Transverse colon (tissue), 4 donors: ENCODE measurements around the gene CIPC. TPM values are rescaled to one million over a fixed set of nuclear protein-coding genes. Genes with fewer than 3 reads are reported as not detected.
A peak's percentile ranks its signal among the peaks of the same experiment; 100 is the strongest.

ENCODE experiments used
- DNase-seq: peaks from one replicate; pipeline ENCODE4 v3.0.0-alpha.2; 2019
- H3K27ac ChIP-seq, 4 donors: fragments of 200-600 bp; sonication (generic); 2 replicates each; pipeline ENCODE4 v1.5.1; 2016 to 2018; ENCODE audit warnings: inconsistent platforms in 4 of 4
- H3K27me3 ChIP-seq: fragments of 200-600 bp; sonication (generic); 2 replicates; pipeline ENCODE4 v1.5.1; 2017; ENCODE audit warnings: inconsistent platforms
- H3K36me3 ChIP-seq, 4 donors: fragments of 200-600 bp; sonication (generic); 2 replicates each; pipeline ENCODE4 v1.5.1; 2017 to 2019; ENCODE audit warnings: inconsistent platforms in 4 of 4
- H3K4me1 ChIP-seq, 4 donors: fragments of 200-600 bp; sonication (generic); 2 replicates each; pipeline ENCODE4 v1.5.1; 2017 to 2020; ENCODE audit warnings: inconsistent platforms in 4 of 4
- H3K4me3 ChIP-seq, 4 donors: fragments of 200-600 bp; sonication (generic); 1 replicate in 1 of 4; 2 replicates in 3 of 4; pipeline versions ENCODE4 v1.5.1 to v1.6.1; 2017 to 2019; ENCODE audit warnings: inconsistent platforms in 4 of 4
- H3K9me3 ChIP-seq, 2 donors: fragments of 200-600 bp; sonication (generic); 2 replicates each; pipeline ENCODE4 v1.5.1; 2017 to 2019; ENCODE audit warnings: inconsistent platforms in 2 of 2
- EP300 ChIP-seq: sonication (generic); formaldehyde crosslinking; IDR thresholded peaks from one replicate; pipeline ENCODE4 v1.6.1; 2017; ENCODE audit warnings: antibody characterized with exemption, low read depth
- POLR2A ChIP-seq: fragments of 450-650 bp; IDR thresholded peaks from one replicate; pipeline ENCODE4 v1.6.1; 2016; ENCODE audit warnings: antibody characterized with exemption, mild to moderate bottlenecking, moderate library complexity
- POLR2AphosphoS5 ChIP-seq, 3 donors: sonication (generic); formaldehyde crosslinking; IDR thresholded peaks; one replicate each; pipeline ENCODE4 v1.6.1; 2016; ENCODE audit warnings: antibody characterized with exemption in 3 of 3
- WGBS, 2 donors: methylation state at CpG; one replicate each; pipeline ENCODE4 v1.1.5; 2018; ENCODE audit warnings: low coverage in 1 of 2; 5-methylcytosine and 5-hydroxymethylcytosine counted together
- in situ Hi-C, 4 donors: fragments of 200-750 bp; cut with MboI; loops; one replicate each; pipeline versions ENCODE4 v1.15.0 to v1.15.1; 2017; ENCODE audit warnings: low sequenced_read_pairs in 3 of 4, low pct_ligation_motif_present in 1 of 4, low pct_unique_long_range_greater_than_20kb in 1 of 4
- intact Hi-C: fragments of 100-400 bp; cut with DNase I; formaldehyde crosslinking; loops from one replicate; pipeline ENCODE4 v1.15.1; 2023; ENCODE audit warnings: low total_unique reads
- total RNA-seq, 4 donors: library from RNA; depleted of rRNA; stranded (reverse); fragments of >200 nt; gene quantifications; one replicate each; pipeline ENCODE4 v1.1.0, GENCODE V29; 2016
- TF ChIP-seq, protein P1 (sequence below), 5 experiments: fragments of 200-600 bp in 3 of 5; fragments of 450-650 bp in 2 of 5; sonication (generic) in 3 of 5; IDR thresholded peaks; 1 replicate in 2 of 5; 2 replicates in 3 of 5; pipeline ENCODE4 v1.5.1; 2016 to 2017; ENCODE audit warnings: antibody characterized with exemption in 5 of 5, inconsistent platforms in 3 of 5, mild to moderate bottlenecking in 2 of 5, moderate library complexity in 1 of 5

The CIPC gene
- total RNA-seq, 4 donors from 2014 or later, result 30.8 to 97.1 (median 67.8) TPM

DNA sequence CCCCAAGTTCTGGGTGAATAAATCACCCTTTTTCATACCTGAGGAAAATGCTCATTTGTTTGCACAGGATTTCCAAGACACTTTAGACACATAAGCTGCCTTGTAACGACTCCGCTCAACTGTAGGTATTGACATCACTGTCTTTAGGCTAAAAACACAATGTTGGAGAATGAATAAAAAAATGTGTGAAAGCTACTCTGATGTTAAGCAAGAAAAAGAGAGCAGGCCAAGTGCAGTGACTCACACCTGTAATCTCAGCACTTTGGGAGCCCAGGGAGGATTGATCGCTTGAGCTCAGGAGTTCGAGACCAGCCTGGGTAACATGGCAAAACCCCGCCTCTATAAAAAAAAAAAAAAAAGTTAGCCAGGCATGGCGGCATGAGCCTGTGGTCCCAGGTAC lies 11.1 kb upstream of the CIPC start:
- WGBS, 2 donors, result 89 to 96% methylated on average over 3 to 6 of the region's 6 CpGs
- Histone ChIP-seq H3K4me1 (peaks cover 0 to 18% (median 0%) of the 10 kb centered on the region in 4 donors), H3K9me3 (peaks cover 9 to 15% of the 10 kb centered on the region in 2 donors), H3K27me3 (no peaks in the 10 kb centered on the region), H3K27ac (no peak overlapping the region), H3K36me3 (no peaks in the 10 kb centered on the region), H3K4me3 (no peak overlapping the region)
- intact Hi-C loops (no loop called here), in situ Hi-C loops (no loop called here)
- no peak for DNase-seq
- TF ChIP-seq, protein P1, sequence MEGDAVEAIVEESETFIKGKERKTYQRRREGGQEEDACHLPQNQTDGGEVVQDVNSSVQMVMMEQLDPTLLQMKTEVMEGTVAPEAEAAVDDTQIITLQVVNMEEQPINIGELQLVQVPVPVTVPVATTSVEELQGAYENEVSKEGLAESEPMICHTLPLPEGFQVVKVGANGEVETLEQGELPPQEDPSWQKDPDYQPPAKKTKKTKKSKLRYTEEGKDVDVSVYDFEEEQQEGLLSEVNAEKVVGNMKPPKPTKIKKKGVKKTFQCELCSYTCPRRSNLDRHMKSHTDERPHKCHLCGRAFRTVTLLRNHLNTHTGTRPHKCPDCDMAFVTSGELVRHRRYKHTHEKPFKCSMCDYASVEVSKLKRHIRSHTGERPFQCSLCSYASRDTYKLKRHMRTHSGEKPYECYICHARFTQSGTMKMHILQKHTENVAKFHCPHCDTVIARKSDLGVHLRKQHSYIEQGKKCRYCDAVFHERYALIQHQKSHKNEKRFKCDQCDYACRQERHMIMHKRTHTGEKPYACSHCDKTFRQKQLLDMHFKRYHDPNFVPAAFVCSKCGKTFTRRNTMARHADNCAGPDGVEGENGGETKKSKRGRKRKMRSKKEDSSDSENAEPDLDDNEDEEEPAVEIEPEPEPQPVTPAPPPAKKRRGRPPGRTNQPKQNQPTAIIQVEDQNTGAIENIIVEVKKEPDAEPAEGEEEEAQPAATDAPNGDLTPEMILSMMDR (IDR thresholded peaks at IDR 0.05), result no peak
- TF ChIP-seq POLR2A (no peak), EP300 (no peak), POLR2AphosphoS5 (IDR thresholded peaks at IDR 0.05) (no peak)

DNA sequence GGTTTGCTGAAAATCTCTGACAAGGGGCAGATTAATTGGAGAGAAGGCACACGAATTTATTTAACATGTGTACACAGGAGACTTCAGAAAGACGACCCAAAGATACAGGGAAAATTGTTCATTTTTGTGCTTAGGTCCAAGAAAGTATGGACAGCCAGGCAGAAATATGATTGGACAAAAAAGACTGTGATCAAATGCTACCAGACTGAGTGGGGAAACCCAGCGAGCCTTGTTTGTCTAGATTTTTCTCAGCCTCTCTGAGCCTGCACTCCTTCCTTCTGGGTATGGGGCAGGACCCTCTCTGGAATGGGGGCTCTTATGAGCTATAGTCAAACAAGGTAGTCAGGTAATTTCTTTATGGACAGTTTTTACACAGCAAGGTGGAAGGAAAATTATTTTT lies 10.4 kb upstream of the CIPC start:
- no peaks in the 10 kb centered on the region for H3K27me3 ChIP-seq
- no peak overlapping the region for H3K4me3 ChIP-seq
- no peak for DNase-seq
- TF ChIP-seq POLR2AphosphoS5 (IDR thresholded peaks at IDR 0.05), result no peak
- TF ChIP-seq EP300, result no peak
- TF ChIP-seq POLR2A, result no peak
- TF ChIP-seq, protein P1 (IDR thresholded peaks at IDR 0.05), result no peak
- peaks cover 11 to 16% of the 10 kb centered on the region in 2 donors for H3K9me3 ChIP-seq
- H3K27ac ChIP-seq, result peak overlapping the region; percentile 64 to 81 (median 66)
- intact Hi-C loops, result no loop called here
- in situ Hi-C loops, result no loop called here
- 46 to 57% methylated on average over 3 of the region's 3 CpGs for WGBS, 2 donors
- H3K4me1 ChIP-seq, result peaks cover 0 to 18% (median 0%) of the 10 kb centered on the region in 4 donors
- no peaks in the 10 kb centered on the region for H3K36me3 ChIP-seq

DNA sequence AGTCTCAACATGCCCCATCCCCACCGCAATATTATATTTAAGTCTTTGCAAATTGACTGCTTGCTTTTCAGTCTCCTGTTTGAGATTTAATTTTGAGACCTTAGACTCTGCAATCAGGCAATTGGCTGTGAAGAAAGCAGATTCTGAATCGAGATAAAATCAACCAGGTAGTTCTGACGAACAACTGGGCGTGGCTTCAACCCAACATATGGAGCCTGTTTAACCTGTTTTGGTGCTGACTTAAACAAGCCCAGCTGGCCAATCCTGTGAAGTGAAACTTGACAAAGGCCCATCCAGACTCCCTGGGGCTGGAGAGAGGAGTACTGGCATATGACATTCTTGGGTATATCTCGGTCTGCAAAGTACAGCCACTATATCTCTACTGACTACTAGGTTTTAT lies 9.8 kb upstream of the CIPC start:
- Histone ChIP-seq H3K4me1 (peaks cover 0 to 18% (median 2%) of the 10 kb centered on the region in 4 donors), H3K27me3 (no peaks in the 10 kb centered on the region), H3K4me3 (no peak overlapping the region), H3K27ac (peak overlapping the region; percentile 64 to 81 (median 69)), H3K36me3 (no peaks in the 10 kb centered on the region), H3K9me3 (peaks cover 11 to 16% of the 10 kb centered on the region in 2 donors)
- WGBS, 2 donors, result 27 to 38% methylated on average over 3 to 5 of the region's 5 CpGs
- in situ Hi-C loops, result no loop called here
- TF ChIP-seq, protein P1 (IDR thresholded peaks at IDR 0.05), result peak in 1 of 5 experiments; percentile 18
- TF ChIP-seq POLR2AphosphoS5 (IDR thresholded peaks at IDR 0.05) (peak in 2 of 3 donors; percentile 36 to 53), EP300 (no peak), POLR2A (no peak)
- DNase-seq, result peak; percentile 83
- intact Hi-C loops, result no loop called here

DNA sequence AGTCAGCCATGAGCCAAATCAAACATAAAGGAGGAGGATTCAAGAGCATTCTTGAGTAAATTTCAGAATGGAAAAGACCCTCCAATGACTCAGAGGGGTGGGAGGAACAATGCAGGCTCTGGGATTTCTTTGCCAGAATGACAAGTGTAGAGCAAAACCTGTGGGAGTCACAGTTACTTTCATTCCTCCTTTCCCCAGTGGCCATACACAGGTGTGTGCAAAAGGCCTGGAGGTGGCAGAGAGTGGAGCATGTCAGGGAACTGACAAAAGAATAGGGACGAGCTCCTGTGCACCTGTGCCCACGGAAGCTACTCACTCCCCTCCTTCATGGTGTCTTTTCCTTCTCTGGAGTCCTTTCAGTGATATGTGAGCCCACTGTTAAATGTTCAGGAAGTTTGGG lies 9.4 kb upstream of the CIPC start:
- DNase-seq, result no peak
- Histone ChIP-seq H3K36me3 (no peaks in the 10 kb centered on the region), H3K9me3 (peaks cover 11 to 16% of the 10 kb centered on the region in 2 donors), H3K4me1 (peaks cover 0 to 18% (median 2%) of the 10 kb centered on the region in 4 donors), H3K27ac (peak overlapping the region; percentile 64 to 81 (median 69)), H3K27me3 (no peaks in the 10 kb centered on the region), H3K4me3 (no peak overlapping the region)
- 60 to 65% methylated on average over 1 to 2 of the region's 2 CpGs for WGBS, 2 donors
- in situ Hi-C loops, result no loop called here
- TF ChIP-seq EP300 (no peak), POLR2AphosphoS5 (IDR thresholded peaks at IDR 0.05) (no peak), POLR2A (no peak)
- TF ChIP-seq, protein P1 (IDR thresholded peaks at IDR 0.05), result no peak
- intact Hi-C loops, result no loop called here
